ENCODE results near the gene ITGAV. TPM values are rescaled to one million over a fixed set of nuclear protein-coding genes. Genes with fewer than 3 reads are reported as not detected.
A peak's percentile ranks its signal among the peaks of the same experiment; 100 is the strongest.

Gene ITGAV
- total RNA-seq, 1 experiment from 2014 or later, result 104 TPM

DNA sequence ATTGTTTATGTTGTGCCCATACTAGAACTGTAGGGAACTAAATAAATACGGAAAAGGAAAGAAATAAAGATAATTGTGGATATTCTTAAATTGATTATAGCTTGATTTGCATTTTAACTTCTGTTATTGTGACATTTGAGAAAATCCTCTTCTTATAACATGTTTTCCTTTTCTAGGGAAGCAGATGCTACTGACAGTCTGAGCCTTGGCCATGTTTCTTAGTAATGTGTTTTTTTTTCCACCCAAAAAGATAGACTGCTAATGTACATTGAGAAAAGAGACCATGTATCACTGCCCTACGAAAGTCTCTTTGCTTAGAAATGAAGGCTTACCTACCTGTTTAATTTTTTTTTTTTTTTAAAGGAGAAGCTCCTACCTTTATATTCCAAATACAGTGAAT is 22.2 kb downstream of the ITGAV start:
- no peak for DNase-seq (ENCODE audit: low read depth)

DNA sequence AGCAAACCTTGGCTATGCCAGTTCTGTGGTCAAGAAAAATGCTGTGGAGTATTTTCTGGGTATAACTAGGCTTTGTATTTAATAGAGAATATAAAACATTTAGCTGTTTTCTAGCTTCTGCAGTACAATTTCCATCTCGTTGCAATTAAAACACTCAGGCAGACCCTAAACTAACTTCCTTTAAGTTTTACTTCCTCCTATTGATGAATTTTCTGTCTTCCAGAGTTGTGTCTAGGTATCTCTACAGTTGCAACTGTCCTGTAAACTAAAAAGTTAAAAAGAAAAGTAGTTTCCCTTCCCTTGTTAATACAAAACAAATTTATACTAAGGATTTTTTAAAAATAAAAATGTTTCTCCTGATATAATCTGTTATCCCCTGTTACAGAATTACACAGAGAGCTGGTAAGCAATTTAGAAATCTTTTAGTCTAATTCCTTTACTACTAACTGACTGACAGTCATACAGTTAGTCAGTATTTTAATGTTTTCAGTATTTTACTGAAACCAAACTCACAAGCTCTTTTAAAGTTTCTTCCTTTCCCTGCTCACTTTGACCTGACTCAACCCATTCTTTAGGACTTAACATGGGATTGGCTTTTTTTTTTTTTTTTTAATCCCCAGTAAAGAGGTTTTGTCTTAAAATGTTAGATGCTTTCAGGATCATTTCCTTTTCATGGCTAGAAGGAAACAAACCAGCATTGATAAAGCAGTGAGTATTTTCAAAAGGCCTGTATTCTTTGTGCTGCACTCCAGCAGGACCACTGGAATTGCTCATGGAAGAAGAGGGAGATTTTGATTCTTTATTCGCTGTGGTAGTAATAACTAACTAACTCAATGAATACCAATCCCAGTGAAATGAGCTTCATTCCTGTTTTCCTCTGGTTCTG is 22.9 kb downstream of the ITGAV start:
- no peak for DNase-seq (ENCODE audit: low read depth)

DNA sequence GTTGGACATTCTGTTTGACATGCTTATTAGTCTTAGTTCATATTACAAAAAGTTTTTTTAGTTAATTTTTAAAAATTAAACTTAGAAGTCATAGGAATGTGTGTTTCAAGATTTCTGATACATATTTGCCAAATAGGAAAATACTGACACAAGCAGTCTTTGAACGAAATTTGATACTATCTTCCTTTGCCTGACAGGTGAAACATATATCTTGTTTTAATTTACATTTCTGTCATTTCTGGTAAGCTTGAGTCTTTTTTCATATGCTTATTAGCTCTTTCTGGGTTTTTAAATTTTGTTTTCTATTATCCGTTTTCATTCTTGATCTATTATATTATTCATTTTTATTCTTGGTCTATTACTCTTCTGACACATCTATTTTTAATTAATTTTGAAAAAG is 24.5 kb downstream of the ITGAV start:
- no peak for DNase-seq (ENCODE audit: low read depth)

DNA sequence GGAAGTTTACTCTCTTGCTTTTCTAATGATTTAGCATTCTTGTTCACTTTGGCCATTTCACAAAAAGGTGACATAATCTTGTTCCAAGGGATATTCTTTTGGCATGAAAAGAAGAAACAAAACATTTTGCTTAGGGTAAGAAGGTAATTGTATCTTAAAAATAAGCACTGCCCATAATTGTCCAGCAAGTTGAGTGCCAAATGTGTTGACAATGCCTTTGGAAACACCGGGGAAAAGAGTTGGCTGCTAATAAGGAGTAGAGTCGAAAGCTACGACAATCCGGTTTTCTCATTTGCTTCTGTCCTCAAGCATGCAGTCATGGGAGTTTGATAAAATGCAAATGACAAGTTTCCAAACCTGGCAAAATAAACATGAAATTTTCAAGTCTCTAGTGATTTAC is 27.3 kb downstream of the ITGAV start:
- no peak for DNase-seq (ENCODE audit: low read depth)

DNA sequence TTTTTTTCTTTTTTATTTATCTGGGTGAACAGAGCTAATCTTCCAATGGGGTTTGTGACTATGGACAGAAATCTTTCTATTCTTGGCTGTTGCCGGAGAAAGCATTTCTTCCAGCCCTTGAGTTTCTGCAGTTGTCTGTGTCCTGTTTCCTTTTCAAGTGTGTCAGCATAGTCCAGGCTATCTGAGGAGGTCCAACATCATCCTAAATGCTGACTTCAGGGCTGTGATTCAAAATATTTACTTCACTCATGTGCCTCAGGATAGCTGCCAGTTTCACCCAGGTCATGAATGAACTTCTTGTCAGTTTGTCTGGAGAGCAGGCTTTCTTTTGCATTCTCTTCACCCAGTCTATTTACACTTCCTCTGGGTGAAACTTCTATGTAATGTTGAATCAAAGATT is 27.9 kb downstream of the ITGAV start:
- DNase-seq (ENCODE audit: low read depth), result no peak

DNA sequence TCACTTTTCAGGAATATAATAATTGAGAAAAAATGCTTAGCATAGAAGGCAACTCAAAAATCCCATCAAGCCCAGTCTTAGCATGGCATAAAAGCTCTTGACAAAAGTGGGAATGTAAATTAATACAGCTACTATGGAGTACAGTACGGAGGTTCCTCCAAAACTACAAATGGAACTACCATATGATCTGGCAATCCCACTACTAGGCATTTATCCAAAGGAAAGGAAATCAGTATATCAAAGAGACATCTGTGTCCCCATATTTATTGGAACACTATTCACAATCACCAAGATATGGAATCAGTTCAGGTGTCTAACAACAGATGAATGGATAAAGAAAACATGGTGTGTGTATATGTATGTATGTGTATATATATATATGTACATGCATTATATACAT is 28.8 kb downstream of the ITGAV start:
- no peak for DNase-seq (ENCODE audit: low read depth)

DNA sequence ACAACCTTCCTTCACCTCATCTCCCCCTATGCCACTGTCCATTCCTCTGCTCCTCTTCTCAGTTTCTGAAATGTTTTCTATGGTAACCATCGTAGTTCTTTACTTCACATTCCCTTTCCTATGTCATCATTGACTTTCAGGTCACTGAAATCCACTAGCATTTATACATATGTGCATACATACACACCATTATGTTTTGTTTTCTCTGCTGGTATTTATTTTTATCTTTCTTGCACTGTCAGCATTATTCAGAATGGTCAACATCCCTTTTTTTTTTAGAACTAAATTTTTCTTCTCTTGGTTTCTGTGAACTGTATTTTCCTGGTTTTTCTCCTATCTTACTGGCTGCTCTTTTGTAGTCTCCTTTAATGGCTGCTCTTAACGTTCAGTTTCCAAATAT is 33.2 kb downstream of the ITGAV start:
- no peak for DNase-seq (ENCODE audit: low read depth)

DNA sequence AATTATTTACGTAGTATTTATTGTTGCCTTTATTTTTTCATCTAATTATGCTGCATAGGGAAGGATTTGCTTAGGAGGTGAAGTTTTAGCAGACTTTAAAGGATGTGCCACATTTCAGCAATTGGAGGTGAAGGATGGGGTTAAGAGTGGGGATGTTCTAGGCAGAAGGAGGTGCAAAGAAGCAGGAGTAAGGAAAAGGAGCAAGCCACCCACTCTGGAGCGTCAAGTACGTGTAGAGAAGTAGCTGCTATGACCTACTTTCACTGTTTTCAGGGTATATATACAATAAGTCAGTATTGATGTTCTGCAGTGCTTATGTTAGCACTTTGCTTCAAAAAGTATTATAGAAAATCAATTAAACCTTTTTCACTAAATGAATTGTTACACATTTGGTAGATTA is 34.4 kb downstream of the ITGAV start:
- DNase-seq (ENCODE audit: low read depth), result no peak

DNA sequence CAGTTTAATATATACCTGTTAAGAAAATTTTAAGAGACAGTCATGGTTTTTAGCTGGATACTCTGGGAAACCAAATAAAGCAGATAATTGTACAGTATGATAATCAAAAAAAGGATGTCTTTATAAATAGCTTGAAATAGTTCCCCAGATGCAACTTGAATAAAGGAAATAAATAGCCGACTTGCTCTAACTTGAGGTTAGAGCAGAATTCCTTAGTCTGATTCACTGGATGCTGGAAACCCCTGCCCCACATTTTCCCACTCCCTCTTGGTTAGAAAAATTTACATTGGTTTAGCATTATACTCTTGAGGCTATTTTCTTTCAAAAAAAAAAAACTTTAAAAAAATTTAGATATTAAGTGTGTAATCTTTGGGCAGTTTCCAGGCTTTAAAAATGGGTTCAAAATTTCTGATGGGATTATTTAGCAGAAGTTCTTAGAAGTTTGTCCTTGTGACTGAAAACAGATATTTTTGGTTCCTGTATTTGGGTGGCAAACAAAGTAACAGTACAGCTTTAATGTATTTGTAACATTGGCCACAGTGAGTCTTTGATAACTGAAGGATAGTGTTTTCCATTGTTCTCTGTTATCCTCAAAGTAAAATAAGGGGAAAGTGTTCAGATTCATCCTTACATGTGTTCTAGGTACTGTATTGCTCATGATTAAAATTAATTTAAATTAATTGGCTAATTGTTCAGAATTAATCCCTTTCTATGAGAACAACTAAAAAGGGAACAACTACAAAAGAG is 39.6 kb downstream of the ITGAV start:
- DNase-seq (ENCODE audit: low read depth), result no peak

DNA sequence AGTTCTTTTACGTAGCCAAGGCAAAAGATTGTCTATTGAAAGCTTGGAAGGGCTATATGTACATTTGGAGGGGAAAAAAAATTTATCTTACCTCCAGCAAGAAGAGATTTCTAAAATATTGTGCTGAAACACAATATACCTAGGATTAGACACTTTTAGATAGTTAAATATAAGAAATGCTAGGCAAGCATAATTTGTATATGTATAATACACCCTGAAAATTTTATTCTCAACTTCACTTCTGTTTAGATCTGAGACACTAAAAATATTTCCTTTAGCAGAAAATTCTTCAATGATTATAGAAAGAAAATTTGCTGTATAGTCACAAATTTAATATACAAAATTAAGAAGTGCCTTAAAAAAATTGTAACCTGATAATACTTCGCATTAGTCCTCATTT is 42.6 kb downstream of the ITGAV start:
- no peak for DNase-seq (ENCODE audit: low read depth)

DNA sequence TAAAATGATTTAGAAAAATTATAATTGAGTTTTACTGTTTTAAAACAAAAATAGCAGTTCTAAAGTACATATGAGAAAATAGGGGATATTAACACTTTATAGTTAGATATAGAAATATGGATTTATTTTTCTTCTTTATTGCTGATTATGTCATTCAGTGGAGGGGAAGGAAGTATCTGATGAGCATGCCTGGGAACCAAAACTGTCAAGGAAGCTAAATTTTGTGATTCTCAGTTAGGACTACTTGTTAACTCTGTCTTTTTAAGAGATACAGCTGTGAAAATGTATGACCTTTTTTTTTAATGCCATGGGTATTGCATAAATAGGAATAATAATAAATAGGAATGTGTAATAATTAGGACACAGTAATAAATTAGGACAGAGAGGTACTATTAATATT is 44.8 kb downstream of the ITGAV start:
- DNase-seq (ENCODE audit: low read depth), result no peak

DNA sequence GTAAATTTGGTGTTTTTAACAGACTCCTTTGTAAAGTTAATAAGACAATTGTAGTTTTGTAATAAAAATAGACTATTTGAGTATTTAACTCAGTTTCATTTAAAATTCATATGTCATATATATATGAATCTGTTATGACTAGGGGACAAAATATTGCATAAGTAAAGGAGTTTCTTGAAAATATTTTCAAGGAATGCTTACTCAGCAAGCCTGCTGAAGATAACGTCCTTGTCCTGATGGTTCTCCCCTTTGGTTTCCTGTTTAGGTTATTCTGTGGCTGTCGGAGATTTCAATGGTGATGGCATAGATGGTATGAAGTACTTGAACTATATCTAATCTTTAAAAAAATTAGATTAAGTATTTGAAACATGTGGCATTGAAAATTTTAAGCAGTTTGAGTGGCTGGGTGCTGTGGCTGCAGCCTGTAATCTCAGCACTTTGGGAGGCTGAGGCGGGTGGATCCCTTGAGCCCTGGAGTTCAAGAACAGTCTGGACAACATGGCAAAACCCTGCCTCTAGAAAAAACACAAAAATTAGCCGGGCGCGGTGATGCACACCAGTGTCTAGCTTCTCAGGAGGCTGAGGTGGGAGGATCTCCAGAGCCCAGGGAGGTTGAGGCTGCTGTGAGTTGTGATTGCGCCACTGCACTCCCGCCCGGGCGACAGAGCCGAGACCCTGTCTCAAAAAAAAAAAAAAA is 47.1 kb downstream of the ITGAV start:
- no peak for DNase-seq (ENCODE audit: low read depth)

DNA sequence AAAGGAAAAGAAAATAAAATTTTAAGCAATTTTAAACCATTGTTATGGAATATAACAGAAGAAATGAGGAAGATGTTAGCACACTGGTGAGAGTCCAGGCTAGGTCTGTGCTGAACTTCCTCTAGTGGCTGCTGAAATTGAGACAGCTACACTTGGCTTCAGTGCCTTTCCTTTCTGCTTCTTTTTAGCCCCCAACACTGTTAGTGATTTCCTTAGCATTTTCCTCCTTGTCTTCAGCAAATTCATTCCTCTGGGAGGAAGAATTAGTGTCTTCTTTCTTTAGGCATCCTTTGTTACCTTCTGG is 47.6 kb downstream of the ITGAV start:
- DNase-seq (ENCODE audit: low read depth), result no peak

DNA sequence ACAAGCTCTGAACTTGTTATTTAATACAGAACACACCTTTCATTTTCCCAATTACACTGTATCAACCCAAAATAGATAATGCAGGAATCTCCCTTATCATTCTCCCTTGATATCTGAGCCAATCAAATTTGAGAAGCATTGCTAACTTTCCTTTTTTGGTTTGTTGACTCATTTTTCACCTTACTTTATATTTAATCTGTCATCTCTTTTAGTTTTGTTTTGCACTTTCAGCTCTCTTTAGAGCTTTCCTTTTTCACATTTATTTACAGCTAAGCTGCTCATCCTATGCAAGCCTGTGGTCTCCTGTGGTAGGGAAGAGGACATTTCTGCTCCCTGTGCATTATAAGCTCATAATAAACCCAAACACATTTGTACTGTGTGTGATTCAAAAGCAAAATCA is 50.1 kb downstream of the ITGAV start:
- DNase-seq (ENCODE audit: low read depth), result no peak

DNA sequence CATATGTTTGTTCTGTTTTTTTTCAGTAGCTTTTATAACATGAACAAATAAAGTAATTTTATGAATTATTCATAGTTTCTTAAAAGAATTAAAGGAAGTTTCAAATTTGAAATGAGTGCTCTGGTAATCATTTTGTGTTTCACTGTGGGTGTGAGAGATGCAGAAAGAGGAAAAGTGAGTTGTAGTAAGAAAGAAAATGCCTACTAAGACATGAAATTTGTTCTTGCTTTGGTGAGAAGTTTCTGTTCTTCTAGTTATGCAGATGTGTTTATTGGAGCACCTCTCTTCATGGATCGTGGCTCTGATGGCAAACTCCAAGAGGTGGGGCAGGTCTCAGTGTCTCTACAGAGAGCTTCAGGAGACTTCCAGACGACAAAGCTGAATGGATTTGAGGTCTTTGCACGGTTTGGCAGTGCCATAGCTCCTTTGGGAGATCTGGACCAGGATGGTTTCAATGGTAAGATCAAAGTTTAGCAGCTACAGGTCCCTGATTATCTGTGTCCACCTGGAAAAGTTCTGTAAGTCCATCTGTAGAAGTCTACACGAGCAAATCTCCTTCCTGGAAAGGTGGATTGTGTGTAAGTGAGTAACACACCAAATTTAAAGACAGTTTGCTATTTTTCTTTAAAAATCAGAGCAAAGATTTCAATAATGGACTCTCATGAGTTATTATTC is 51.4 kb downstream of the ITGAV start:
- no peak for DNase-seq (ENCODE audit: low read depth)

DNA sequence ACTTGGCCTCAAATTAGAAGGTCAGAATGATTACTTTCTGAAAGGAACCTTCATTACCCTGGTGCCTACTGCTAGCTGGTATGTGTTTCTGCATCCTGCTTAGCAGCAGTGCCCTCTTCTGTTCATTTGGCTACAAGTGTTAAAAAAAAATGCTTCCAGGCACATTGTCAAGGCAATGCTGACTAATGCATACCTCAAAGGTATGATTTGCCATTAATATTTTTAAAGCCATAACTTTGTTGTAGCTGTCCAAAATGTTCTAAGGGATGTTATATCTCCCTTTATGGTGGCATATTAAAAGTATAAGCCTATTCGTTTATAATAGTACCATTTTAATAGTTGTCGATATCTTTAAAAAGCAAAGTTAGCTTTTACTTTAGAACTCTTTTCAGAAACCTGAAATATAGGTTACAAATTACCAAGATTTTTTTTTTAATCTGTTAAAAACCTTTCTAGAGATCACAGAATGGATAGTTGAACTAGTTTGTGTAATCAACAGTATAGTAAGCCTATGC is 52.0 kb downstream of the ITGAV start:
- DNase-seq (ENCODE audit: low read depth), result peak; percentile 70

DNA sequence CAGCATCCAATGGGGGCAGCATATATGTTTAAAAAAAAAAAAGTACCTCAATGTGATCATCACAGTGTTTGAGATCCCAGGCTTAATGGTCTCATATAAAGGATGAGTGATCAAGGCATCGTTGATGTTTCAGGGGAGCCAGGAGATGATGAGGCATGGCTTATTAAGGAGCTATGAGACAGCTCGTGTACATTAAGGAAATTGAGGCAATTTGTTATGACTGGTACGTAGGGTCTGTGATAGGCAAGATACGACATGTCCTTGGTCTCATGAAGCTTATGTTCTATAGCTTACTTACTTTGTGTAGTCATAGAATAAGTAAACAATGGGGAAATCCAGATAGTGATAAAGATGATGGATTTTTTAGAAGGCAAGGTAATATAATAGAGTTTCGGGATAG is 54.9 kb downstream of the ITGAV start:
- no peak for DNase-seq (ENCODE audit: low read depth)

DNA sequence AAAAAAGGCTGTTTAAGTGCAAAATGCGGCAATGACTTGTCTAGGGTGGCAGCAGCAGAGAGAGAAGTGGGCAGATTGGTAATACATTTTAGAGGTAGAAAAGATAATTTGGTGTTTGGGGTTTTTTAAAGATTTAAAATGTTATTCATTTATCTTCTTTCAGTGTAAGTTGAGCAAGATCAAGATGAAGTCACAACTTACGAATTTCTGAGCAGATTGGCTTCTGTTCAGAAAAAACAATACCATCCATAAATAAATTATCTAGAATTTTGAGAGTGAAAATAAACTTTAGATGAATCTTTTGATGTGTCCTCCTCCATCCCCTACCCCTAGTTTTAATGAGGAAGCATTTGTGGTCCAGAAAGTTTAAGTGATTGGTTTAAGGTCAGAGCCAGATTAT is 56.1 kb downstream of the ITGAV start:
- no peak for DNase-seq (ENCODE audit: low read depth)

DNA sequence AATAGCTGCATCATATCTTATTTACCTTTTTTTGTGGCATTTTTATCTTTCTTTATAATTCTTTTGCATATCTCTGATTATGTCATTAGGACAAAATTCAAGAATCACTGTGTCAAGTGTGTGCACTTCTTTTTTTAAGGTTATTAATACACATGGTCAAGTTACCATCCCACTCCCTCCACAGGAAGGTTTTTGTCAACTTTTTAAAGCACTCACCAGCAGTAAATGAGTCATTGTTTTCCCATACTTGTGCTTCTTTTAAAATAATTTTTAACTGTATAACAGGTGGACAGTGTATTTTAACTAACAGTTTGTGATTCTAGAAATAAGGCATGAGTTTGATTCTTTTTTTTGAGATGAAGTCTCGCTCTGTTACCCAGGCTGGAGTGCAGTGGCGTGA is 58.3 kb downstream of the ITGAV start:
- peak; percentile 48 for DNase-seq (ENCODE audit: low read depth)

DNA sequence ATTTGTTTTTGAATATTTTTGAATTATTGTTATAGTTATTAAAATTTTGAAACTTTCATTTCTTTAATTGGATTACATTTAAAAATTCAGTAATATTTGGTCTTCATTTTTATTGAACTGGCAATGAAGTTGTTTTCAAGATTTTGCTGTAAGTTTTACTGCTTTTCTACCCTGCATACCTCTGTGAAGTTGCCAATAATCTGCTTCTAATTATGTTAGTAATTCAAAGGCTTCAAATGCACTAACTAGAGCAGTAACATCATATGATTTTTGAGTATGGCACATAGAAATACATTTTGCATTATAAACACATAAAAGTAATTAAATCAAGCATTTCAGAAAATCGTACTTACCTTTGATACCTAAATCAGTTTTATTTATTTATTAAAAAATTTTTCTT is 63.7 kb downstream of the ITGAV start:
- no peak for DNase-seq (ENCODE audit: low read depth)

DNA sequence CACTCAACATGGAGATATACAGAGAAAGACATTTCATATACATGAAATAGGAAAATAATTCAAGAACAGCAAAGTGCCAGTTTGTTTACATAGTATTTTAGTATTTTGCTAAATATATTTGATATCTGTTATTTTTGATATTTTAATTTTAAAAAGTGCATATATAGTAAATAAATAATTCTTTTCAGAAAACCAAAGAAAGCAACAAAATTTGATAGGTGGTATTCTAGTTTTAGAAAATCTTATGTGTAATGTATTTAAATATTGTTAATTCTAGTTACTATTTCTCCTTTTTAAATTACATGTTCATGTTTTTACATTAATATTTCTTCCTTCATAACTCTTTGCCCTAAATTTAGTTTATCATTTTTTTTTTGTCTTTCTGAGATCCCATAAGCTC is 69.5 kb downstream of the ITGAV start:
- no peak for DNase-seq (ENCODE audit: low read depth)
